HS-5 (cell line): Measurements from ENCODE around the gene ERGIC2.
"Not testable (repeated sequence)": the region's sequence is repeated elsewhere in the genome, so short reads cannot be mapped to it uniquely, and the experiment has no call there.

Source experiments
- DNase-seq: peaks from one replicate; pipeline ENCODE4 v3.0.0-alpha.2; 2012; ENCODE audit warnings: low read depth

Gene ERGIC2

GRCh38 chr12:29299633-29300032 lies 81.3 kb downstream of the ERGIC2 start:
- DNase-seq, result no peak

- DNase-seq, result no peak
These were observed 89.7 kb downstream of the ERGIC2 start for GRCh38 chr12:29291226-29291625.

- not testable (repeated sequence) for DNase-seq
These were observed 90.5 kb downstream of the ERGIC2 start for GRCh38 chr12:29290475-29290874.

GRCh38 chr12:29288031-29288430 lies 92.9 kb downstream of the ERGIC2 start:
- DNase-seq, result no peak

GRCh38 chr12:29287622-29288021 lies 93.3 kb downstream of the ERGIC2 start:
- DNase-seq, result no peak
